KMS-11 (cell line): ENCODE measurements around the gene UBN2.

ENCODE experiments used
- H2AFZ ChIP-seq: fragments of 200-600 bp; sonication (generic); 2 replicates; pipeline ENCODE4 v1.6.1; 2016; ENCODE audit warnings: antibody characterized with exemption, mixed run types, low read depth
- H3K27ac ChIP-seq: fragments of 200-600 bp; sonication (generic); 2 replicates; pipeline ENCODE4 v1.6.1; 2016; ENCODE audit warnings: mild to moderate bottlenecking, mixed run types
- H3K27me3 ChIP-seq: fragments of 200-600 bp; sonication (generic); 2 replicates; pipeline ENCODE4 v1.6.1; 2017; ENCODE audit warnings: mild to moderate bottlenecking, low read depth, mixed run types, moderate library complexity; ENCODE audit not compliant: insufficient read depth
- H3K36me3 ChIP-seq: fragments of 200-600 bp; sonication (generic); 2 replicates; pipeline ENCODE4 v1.6.1; 2017; ENCODE audit warnings: mild to moderate bottlenecking, mixed run types; ENCODE audit not compliant: insufficient read depth
- H3K4me1 ChIP-seq: fragments of 200-600 bp; sonication (generic); 2 replicates; pipeline ENCODE4 v1.6.1; 2016; ENCODE audit warnings: mild to moderate bottlenecking, low read depth, mixed run types; ENCODE audit not compliant: poor library complexity, severe bottlenecking
- H3K4me2 ChIP-seq: fragments of 200-600 bp; sonication (generic); 2 replicates; pipeline ENCODE4 v1.7.0; 2016; ENCODE audit warnings: mild to moderate bottlenecking, mixed run types
- H3K4me3 ChIP-seq: fragments of 200-600 bp; sonication (generic); IDR thresholded peaks from 2 replicates; pipeline ENCODE4 v1.6.1; 2017; ENCODE audit warnings: low read depth, low read length, mixed read lengths; ENCODE audit not compliant: insufficient read depth
- H3K79me2 ChIP-seq: fragments of 200-600 bp; sonication (generic); 2 replicates; pipeline ENCODE4 v1.6.1; 2016; ENCODE audit warnings: low read depth, mixed run types; ENCODE audit not compliant: insufficient read depth
- H3K9ac ChIP-seq: fragments of 200-600 bp; sonication (generic); 2 replicates; pipeline ENCODE4 v1.6.1; 2016; ENCODE audit warnings: mild to moderate bottlenecking, mixed run types
- H4K20me1 ChIP-seq: fragments of 200-600 bp; sonication (generic); 2 replicates; pipeline ENCODE4 v1.6.1; 2016; ENCODE audit warnings: mild to moderate bottlenecking, mixed run types; ENCODE audit not compliant: insufficient read depth
- CTCF ChIP-seq: fragments of 200-600 bp; sonication (generic); conservative IDR thresholded peaks from 2 replicates; pipeline ENCODE4 v1.6.1; 2017; ENCODE audit warnings: low read depth, mild to moderate bottlenecking, antibody characterized with exemption, low read length, moderate library complexity, mixed read lengths

The UBN2 gene

GRCh38 chr7:139351027-139351426 lies 120.0 kb downstream of the UBN2 start:
- no peaks in the 10 kb centered on the region; the same call in 1 of the 2 replicates for H3K36me3 ChIP-seq
- no peak for TF ChIP-seq CTCF
- H2AFZ ChIP-seq, result no peak overlapping the region
- no peaks in the 10 kb centered on the region for H4K20me1 ChIP-seq
- H3K4me3 ChIP-seq, result no peak overlapping the region
- no peaks in the 10 kb centered on the region for H3K4me1 ChIP-seq
- H3K9ac ChIP-seq, result no peak overlapping the region
- H3K4me2 ChIP-seq, result no peak overlapping the region
- no peaks in the 10 kb centered on the region for H3K27me3 ChIP-seq
- H3K79me2 ChIP-seq, result no peaks in the 10 kb centered on the region
- H3K27ac ChIP-seq, result no peak overlapping the region

- H3K4me3 ChIP-seq, result no peak overlapping the region
- H3K79me2 ChIP-seq, result peaks cover 10% of the 10 kb centered on the region; the same call in 1 of the 2 replicates
- no peaks in the 10 kb centered on the region for H3K27me3 ChIP-seq
- no peak overlapping the region for H3K27ac ChIP-seq
- H3K9ac ChIP-seq, result no peak overlapping the region
- H4K20me1 ChIP-seq, result no peaks in the 10 kb centered on the region
- no peak overlapping the region for H3K4me2 ChIP-seq
- peaks cover 17% of the 10 kb centered on the region for H3K4me1 ChIP-seq
- no peak for TF ChIP-seq CTCF
- H2AFZ ChIP-seq, result no peak overlapping the region
- no peaks in the 10 kb centered on the region for H3K36me3 ChIP-seq
Measured at GRCh38 chr7:139354729-139355128, 123.7 kb downstream of the UBN2 start.

GRCh38 chr7:139355320-139355719 lies 124.3 kb downstream of the UBN2 start:
- no peak for TF ChIP-seq CTCF
- Histone ChIP-seq H3K4me1 (peaks cover 17% of the 10 kb centered on the region), H3K9ac (no peak overlapping the region), H3K79me2 (peaks cover 11% of the 10 kb centered on the region), H3K27me3 (no peaks in the 10 kb centered on the region), H3K4me3 (no peak overlapping the region), H3K36me3 (no peaks in the 10 kb centered on the region), H2AFZ (no peak overlapping the region), H3K27ac (no peak overlapping the region), H4K20me1 (no peaks in the 10 kb centered on the region), H3K4me2 (no peak overlapping the region)
